GM23248 (cell line): Measurements from ENCODE around the gene PARD3B. TPM values are rescaled to one million over a fixed set of nuclear protein-coding genes. Genes with fewer than 3 reads are reported as not detected.

Experiments
- DNase-seq: peaks from one replicate; pipeline ENCODE4 v3.0.0-alpha.2; 2015
- H2AFZ ChIP-seq: fragments of 200-600 bp; sonication (generic); 2 replicates; pipeline ENCODE4 v1.6.1; 2016; ENCODE audit warnings: antibody characterized with exemption
- H3F3A ChIP-seq: fragments of 200-600 bp; sonication (generic); 2 replicates; pipeline ENCODE4 v1.6.1; 2016; ENCODE audit warnings: mild to moderate bottlenecking, antibody characterized with exemption, mixed run types; ENCODE audit not compliant: insufficient read depth
- H3K27ac ChIP-seq: fragments of 200-600 bp; sonication (generic); 2 replicates; pipeline ENCODE4 v1.5.1; 2016; ENCODE audit warnings: mild to moderate bottlenecking
- H3K27me3 ChIP-seq: fragments of 200-600 bp; sonication (generic); replicated peaks from 2 replicates; pipeline ENCODE4 v1.6.1; 2016; ENCODE audit warnings: mild to moderate bottlenecking; ENCODE audit not compliant: insufficient read depth
- H3K36me3 ChIP-seq: fragments of 200-600 bp; sonication (generic); 2 replicates; pipeline ENCODE4 v1.6.1; 2016; ENCODE audit warnings: low read depth, mild to moderate bottlenecking
- H3K4me1 ChIP-seq: fragments of 200-600 bp; sonication (generic); 2 replicates; pipeline ENCODE4 v1.6.1; 2016; ENCODE audit warnings: mild to moderate bottlenecking; ENCODE audit not compliant: insufficient read depth
- H3K4me2 ChIP-seq: fragments of 200-600 bp; sonication (generic); one replicate; pipeline ENCODE4 v1.6.1; 2016; ENCODE audit warnings: mild to moderate bottlenecking; ENCODE audit not compliant: unreplicated experiment
- H3K4me3 ChIP-seq: fragments of 200-600 bp; sonication (generic); 2 replicates; pipeline ENCODE4 v1.5.1; 2016; ENCODE audit warnings: mild to moderate bottlenecking
- H3K79me2 ChIP-seq: fragments of 200-600 bp; sonication (generic); 2 replicates; pipeline ENCODE4 v1.6.1; 2016; ENCODE audit warnings: mild to moderate bottlenecking; ENCODE audit not compliant: insufficient read depth
- H3K9ac ChIP-seq: fragments of 200-600 bp; sonication (generic); 2 replicates; pipeline ENCODE4 v1.6.1; 2016; ENCODE audit warnings: mild to moderate bottlenecking
- H3K9me2 ChIP-seq: fragments of 200-600 bp; sonication (generic); 2 replicates; pipeline ENCODE4 v1.6.1; 2016; ENCODE audit warnings: mixed run types, mild to moderate bottlenecking, moderate library complexity; ENCODE audit not compliant: insufficient read depth
- H3K9me3 ChIP-seq: fragments of 200-600 bp; sonication (generic); one replicate; pipeline ENCODE4 v1.6.1; 2017; ENCODE audit warnings: low read depth
- H4K20me1 ChIP-seq: fragments of 200-600 bp; sonication (generic); 2 replicates; pipeline ENCODE4 v1.6.0; 2016; ENCODE audit not compliant: insufficient read depth
- EZH2 ChIP-seq: fragments of 200-600 bp; sonication (generic); IDR thresholded peaks from 2 replicates; pipeline ENCODE4 v1.6.1; 2018; ENCODE audit warnings: antibody characterized with exemption, mild to moderate bottlenecking; ENCODE audit not compliant: insufficient read depth, poor library complexity, severe bottlenecking
- EZH2phosphoT487 ChIP-seq: fragments of 200-600 bp; sonication (generic); IDR thresholded peaks from 2 replicates; pipeline ENCODE4 v1.6.1; 2018; ENCODE audit warnings: antibody characterized with exemption, moderate library complexity, mild to moderate bottlenecking, low read depth; ENCODE audit not compliant: insufficient read depth
- WGBS, 2 experiments: methylation state at CpG; one replicate each; pipeline ENCODE4 v1.1.6; 2015 to 2017; ENCODE audit warnings: low lambda C conversion rate in 2 of 2, low coverage in 1 of 2; ENCODE audit errors: missing lambda C conversion rate in 2 of 2; 5-methylcytosine and 5-hydroxymethylcytosine counted together
- in situ Hi-C: fragments of 300-500 bp; cut with MboI; formaldehyde crosslinking; loops from 2 replicates; pipeline ENCODE4 v1.15.0; 2020
- polyA plus RNA-seq: library from polyadenylated mRNA; unstranded; fragments of >200 nt; fragmentation: Nextera tagmentation; extraction: Ambion mirVana; gene quantifications from 2 replicates; pipeline ENCODE4 v1.2.1, GENCODE V29; 2016
- total RNA-seq: library from RNA; depleted of rRNA; stranded (reverse); fragments of >200 nt; shearing (Covaris generic); gene quantifications from 2 replicates; pipeline ENCODE4 v1.2.3, GENCODE V29; 2014

PARD3B gene
- total and polyA plus RNA-seq, 2 experiments from 2014 or later = 2.5 to 6.9 TPM

DNA sequence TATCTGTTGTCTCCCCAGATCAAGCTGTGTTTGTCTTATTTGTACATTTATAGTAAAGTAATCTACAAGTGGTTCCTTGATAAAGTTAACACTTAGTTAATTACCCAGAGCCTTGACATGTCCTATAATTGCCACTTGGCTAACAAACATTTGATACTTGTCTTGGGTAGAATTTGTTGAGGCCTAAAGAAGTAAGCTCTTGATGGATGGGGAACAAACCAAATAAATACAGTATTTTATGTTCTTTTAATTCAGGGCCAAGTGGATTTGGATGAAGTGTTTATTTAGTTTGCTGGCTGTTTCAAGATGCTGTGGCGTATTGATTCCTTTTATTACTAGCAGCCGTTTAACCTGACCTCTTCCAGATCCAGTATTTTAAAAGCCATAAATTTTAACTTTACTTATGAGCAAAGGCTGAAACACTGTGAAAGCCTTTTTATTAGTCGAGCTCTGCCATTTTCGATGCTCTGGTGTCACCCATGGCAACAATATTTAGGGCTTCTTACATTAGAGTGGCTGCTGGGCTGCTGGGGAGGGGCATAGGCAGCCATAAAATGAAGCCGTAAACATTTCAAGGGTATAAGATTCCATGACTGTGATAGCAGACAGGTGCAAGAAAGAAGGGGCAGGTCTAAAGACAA lies 735.4 kb downstream of the PARD3B start:
- WGBS, 2 experiments = 42 to 44% methylated on average over 5 of the region's 5 CpGs
- no peaks in the 10 kb centered on the region for H3K9me3 ChIP-seq
- H3K27ac ChIP-seq = no peak overlapping the region
- no peaks in the 10 kb centered on the region for H3K9me2 ChIP-seq
- no peak for DNase-seq
- no peaks in the 10 kb centered on the region for H4K20me1 ChIP-seq
- no peak overlapping the region for H2AFZ ChIP-seq
- H3K36me3 ChIP-seq = no peaks in the 10 kb centered on the region
- no peak overlapping the region for H3K4me2 ChIP-seq
- no peaks in the 10 kb centered on the region for H3K4me1 ChIP-seq
- no peak for TF ChIP-seq EZH2phosphoT487
- TF ChIP-seq EZH2 = no peak
- in situ Hi-C loops = no loop called here
- no peak overlapping the region for H3K4me3 ChIP-seq
- no peaks in the 10 kb centered on the region for H3F3A ChIP-seq
- H3K79me2 ChIP-seq = no peaks in the 10 kb centered on the region
- H3K27me3 ChIP-seq = no peaks in the 10 kb centered on the region
- H3K9ac ChIP-seq = no peak overlapping the region

DNA sequence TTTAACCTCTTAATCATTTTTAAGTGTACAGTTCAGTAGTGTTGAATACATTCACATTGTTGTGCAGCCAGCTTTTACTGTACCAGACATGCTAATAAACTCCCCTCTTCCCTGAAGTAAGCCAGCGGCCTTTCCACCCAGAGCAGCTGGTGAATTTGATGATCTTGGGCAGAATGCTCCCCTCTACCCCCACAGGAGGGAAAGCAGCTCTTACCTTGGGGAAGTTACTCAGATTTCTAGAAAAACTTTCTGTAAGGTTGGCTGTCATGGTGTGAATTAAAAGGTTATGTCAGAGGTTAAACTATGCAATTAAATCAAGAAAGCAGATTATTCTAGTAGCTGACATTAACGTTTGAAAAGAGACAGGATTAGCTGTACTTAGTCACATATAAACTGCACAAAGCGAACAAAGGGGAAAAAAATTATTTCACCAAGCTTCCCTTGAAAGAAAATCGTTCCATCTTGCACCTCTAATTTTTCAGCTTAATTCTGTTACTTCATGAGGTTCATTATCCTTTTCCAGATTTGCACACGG lies 738.5 kb downstream of the PARD3B start:
- Histone ChIP-seq H3K36me3 (no peaks in the 10 kb centered on the region), H2AFZ (no peak overlapping the region), H3K79me2 (no peaks in the 10 kb centered on the region), H3F3A (no peaks in the 10 kb centered on the region), H3K4me3 (no peak overlapping the region), H3K4me1 (no peaks in the 10 kb centered on the region), H3K4me2 (no peak overlapping the region), H3K9ac (no peak overlapping the region), H4K20me1 (no peaks in the 10 kb centered on the region), H3K27ac (no peak overlapping the region), H3K27me3 (no peaks in the 10 kb centered on the region), H3K9me3 (no peaks in the 10 kb centered on the region), H3K9me2 (no peaks in the 10 kb centered on the region)
- whole genome bisulfite sequencing, 2 experiments = 77 to 83% methylated on average over 5 of the region's 5 CpGs
- in situ Hi-C loops = no loop called here
- TF ChIP-seq EZH2 = no peak
- TF ChIP-seq EZH2phosphoT487 = no peak
- no peak for DNase-seq

- Histone ChIP-seq H3K27me3 (no peaks in the 10 kb centered on the region), H2AFZ (no peak overlapping the region), H3K9me2 (no peaks in the 10 kb centered on the region), H3K9ac (no peak overlapping the region), H3K36me3 (no peaks in the 10 kb centered on the region), H3K27ac (no peak overlapping the region), H3K79me2 (no peaks in the 10 kb centered on the region), H3K4me2 (no peak overlapping the region), H3F3A (no peaks in the 10 kb centered on the region), H3K4me1 (no peaks in the 10 kb centered on the region), H4K20me1 (no peaks in the 10 kb centered on the region), H3K9me3 (no peaks in the 10 kb centered on the region), H3K4me3 (no peak overlapping the region)
- no peak for TF ChIP-seq EZH2phosphoT487
- in situ Hi-C loops = no loop called here
- 74 to 88% methylated on average over 1 of the region's 1 CpG for WGBS, 2 experiments
- DNase-seq = no peak
Measured at GRCh38 chr2:205284334-205284733, 739.1 kb downstream of the PARD3B start.

DNA sequence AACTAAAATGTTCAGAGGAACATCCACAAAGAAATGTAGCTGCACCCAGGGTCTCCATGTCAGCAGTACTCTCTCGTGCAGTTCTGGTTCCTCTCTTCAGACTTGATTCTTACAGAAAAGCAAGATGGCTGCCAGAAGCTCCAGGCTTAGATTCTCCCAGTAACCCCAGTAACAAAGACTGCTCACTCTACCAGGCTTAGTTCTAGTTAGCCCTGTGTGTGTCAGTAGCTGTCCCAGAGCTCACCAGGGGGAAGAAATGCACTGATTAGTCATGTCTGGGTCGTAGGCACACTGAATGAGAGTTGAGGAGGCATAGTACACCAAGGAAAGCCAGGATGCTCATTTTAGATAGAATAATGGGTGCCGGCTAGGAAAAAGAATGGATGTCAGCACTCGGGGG lies 742.0 kb downstream of the PARD3B start:
- Histone ChIP-seq H3K9me3 (no peaks in the 10 kb centered on the region), H3K9ac (no peak overlapping the region), H3K4me2 (no peak overlapping the region), H3K27ac (no peak overlapping the region), H3K27me3 (no peaks in the 10 kb centered on the region), H2AFZ (no peak overlapping the region), H3K4me1 (no peaks in the 10 kb centered on the region), H4K20me1 (no peaks in the 10 kb centered on the region), H3F3A (no peaks in the 10 kb centered on the region), H3K4me3 (no peak overlapping the region), H3K79me2 (no peaks in the 10 kb centered on the region), H3K9me2 (no peaks in the 10 kb centered on the region), H3K36me3 (no peaks in the 10 kb centered on the region)
- TF ChIP-seq EZH2phosphoT487 = no peak
- TF ChIP-seq EZH2 = no peak
- DNase-seq = no peak
- in situ Hi-C loops = no loop called here
- 84 to 96% methylated on average over 4 of the region's 4 CpGs for WGBS, 2 experiments
